Measurements from ENCODE around the gene PCDH9.
A peak's percentile ranks its signal among the peaks of the same experiment; 100 is the strongest.

The PCDH9 gene

DNA sequence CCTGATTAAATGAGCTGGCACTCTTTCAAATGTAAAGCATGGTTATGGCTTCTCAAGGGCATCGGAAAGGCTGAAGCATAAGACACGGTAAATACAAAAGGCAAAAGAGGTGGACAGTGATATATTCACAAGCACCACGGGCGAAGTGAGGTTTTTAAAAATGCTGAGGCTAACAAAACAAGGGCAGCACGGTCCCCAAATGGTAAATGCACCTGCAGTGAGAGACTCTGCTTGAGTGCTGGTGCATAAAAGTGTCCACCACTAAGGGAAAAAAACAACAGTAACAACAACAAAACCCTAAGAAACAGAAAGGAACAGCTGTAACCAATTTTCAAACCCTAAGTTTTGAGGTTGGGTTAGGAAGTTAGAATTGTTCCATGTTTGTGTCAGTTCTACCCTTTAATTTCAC, 234.9 kb downstream of the PCDH9 start:
- TF ChIP-seq, protein P1, sequence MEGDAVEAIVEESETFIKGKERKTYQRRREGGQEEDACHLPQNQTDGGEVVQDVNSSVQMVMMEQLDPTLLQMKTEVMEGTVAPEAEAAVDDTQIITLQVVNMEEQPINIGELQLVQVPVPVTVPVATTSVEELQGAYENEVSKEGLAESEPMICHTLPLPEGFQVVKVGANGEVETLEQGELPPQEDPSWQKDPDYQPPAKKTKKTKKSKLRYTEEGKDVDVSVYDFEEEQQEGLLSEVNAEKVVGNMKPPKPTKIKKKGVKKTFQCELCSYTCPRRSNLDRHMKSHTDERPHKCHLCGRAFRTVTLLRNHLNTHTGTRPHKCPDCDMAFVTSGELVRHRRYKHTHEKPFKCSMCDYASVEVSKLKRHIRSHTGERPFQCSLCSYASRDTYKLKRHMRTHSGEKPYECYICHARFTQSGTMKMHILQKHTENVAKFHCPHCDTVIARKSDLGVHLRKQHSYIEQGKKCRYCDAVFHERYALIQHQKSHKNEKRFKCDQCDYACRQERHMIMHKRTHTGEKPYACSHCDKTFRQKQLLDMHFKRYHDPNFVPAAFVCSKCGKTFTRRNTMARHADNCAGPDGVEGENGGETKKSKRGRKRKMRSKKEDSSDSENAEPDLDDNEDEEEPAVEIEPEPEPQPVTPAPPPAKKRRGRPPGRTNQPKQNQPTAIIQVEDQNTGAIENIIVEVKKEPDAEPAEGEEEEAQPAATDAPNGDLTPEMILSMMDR (IDR thresholded peaks at IDR 0.05; ENCODE audit: extremely low read depth, missing control alignments), result no peak
- DNase-seq (ENCODE audit: low spot score), result peak; percentile 21

DNA sequence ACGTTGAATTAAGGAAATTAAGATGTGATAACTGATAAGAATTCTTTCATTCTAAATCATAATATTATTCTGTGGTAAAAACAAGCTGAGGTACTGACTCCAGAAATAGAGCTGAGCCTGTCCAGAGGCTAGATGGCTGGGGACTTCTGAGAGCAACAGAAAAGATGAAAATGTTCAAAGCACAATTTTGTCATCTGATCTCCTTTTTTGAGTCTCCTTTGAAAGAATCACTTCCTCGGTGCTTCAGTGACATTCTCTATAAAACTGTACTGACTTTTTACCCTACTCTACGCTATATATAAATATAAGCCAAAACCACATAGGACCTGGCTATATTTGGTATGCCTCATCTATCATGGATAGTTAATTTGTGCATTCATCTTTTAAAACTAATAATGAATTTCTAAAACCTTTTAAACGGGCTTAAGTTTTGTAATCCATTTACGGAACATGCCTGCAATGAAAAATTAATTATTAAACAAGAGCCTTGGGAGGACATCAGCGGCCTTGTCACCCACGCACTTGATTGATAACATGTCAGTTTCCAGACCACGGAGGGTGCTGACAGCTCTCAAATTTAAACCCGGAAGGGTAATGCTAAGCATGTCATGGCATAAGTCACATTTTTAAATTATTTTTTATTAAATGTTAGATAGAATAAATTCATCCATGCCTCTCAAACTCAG, 235.5 kb downstream of the PCDH9 start:
- peak; percentile 5 for DNase-seq (ENCODE audit: low spot score)
- TF ChIP-seq, protein P1 (IDR thresholded peaks at IDR 0.05; ENCODE audit: extremely low read depth, missing control alignments), result no peak

DNA sequence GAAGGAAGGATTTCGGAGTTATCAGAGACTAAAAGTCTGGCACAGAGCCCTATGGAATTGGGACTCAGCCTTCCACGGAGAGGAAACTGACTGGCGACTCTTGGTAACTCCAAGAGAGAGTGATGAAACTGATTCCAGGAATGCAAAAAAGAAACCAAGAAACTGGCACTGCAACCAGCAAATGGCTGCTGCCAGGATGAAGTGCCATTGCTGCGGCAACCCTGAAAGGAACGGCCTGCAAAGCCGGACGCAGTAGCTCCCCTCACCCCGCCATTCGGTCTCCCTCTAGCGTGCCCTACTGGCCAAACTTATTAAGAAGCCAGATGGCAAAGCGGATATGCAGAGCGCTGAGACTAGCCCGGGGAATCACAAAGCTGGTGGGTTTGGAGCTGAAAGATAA, 236.0 kb downstream of the PCDH9 start:
- peak; percentile 49 for DNase-seq (ENCODE audit: low spot score)
- TF ChIP-seq, protein P1 (IDR thresholded peaks at IDR 0.05; ENCODE audit: extremely low read depth, missing control alignments), result peak; percentile 49

DNA sequence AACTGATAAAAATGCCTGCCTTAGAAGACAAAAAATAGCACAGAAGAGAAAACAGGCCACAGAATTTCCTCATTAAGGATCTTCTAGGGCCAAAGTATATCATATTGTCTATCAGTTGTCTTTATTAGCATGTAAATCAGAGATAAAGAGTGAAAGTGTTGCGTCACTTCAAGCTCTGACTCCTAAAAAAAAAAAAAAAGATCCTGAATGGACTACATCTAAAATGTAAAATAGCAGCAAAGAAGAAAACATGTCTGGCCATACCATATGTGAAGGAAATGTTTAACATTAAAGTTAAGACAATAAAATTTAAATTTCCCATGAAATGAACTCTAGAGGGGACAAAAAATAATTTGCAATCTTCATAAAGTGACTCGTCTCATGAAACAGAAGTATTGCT, 237.4 kb downstream of the PCDH9 start:
- TF ChIP-seq, protein P1 (IDR thresholded peaks at IDR 0.05; ENCODE audit: extremely low read depth, missing control alignments), result no peak

DNA sequence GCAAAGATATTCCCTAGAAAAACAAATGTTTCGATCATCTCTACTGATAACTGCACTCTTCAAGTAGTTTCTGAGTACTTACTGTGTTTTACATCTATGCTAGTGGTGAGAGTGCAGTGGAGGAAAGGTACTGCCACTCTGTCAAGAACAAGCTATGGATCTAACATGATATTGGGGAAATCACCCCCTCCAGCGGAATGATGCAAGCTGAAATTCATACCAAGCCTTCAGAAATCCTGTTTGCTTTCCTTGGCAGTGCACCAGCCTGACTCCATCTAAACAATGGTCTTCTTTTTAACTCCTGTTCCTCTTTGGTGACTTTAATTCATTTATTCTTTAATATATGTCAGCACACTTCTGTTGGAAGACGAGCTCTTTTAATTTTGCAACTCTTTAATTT, 238.0 kb downstream of the PCDH9 start:
- TF ChIP-seq, protein P1 (IDR thresholded peaks at IDR 0.05; ENCODE audit: extremely low read depth, missing control alignments), result no peak
- no peak for DNase-seq (ENCODE audit: low spot score)

More for the DNA sequence above, 237.4 kb downstream of the PCDH9 start:
- DNase-seq (ENCODE audit: low spot score), result no peak

DNA sequence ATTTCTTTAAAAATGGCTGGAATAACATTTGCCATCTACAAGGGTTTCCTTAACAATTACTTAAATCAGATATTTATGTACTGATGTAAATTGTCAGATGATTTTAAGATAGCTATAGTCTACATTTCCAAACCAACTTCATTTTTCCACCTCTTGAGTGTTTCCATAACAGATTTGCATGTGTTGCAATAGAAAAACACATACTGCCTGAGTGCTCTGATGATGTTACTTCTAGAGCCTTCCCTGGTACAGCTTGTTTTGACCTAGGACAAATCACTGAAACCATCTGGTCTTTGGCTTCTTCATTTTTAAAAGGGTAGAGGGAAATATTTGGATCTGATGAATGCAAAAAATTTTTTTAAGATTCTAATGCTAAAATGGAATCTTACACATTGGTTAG, 245.9 kb downstream of the PCDH9 start:
- no peak for DNase-seq (ENCODE audit: low spot score)
- TF ChIP-seq, protein P1 (IDR thresholded peaks at IDR 0.05; ENCODE audit: extremely low read depth, missing control alignments), result no peak

DNA sequence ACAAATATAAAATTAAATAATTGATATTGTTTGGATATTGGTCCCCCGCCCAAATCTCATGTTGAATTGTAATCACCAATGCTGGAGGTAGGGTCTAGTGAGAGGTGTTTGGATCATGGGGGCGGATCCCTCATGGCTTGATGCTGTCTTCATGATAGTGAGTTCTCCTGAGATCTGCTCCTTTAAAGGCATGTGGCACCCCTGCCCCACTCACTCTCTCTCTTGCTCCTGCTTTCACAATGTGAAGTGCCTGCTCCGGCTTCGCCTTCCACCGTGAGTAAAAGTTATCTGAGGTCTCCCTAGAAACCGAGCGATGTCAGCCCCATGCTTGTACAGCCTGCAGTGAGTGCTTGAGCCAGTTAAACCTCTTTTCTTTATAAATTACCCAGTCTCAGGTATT, 248.2 kb downstream of the PCDH9 start:
- TF ChIP-seq, protein P1 (IDR thresholded peaks at IDR 0.05; ENCODE audit: extremely low read depth, missing control alignments), result no peak

More for the DNA sequence above, 248.2 kb downstream of the PCDH9 start:
- no peak for DNase-seq (ENCODE audit: low spot score)

Data from GM20000 (cell line).